ENCODE results near the gene WASHC1.
"Not testable (repeated sequence)": the region's sequence is repeated elsewhere in the genome, so short reads cannot be mapped to it uniquely, and the experiment has no call there.

DNA sequence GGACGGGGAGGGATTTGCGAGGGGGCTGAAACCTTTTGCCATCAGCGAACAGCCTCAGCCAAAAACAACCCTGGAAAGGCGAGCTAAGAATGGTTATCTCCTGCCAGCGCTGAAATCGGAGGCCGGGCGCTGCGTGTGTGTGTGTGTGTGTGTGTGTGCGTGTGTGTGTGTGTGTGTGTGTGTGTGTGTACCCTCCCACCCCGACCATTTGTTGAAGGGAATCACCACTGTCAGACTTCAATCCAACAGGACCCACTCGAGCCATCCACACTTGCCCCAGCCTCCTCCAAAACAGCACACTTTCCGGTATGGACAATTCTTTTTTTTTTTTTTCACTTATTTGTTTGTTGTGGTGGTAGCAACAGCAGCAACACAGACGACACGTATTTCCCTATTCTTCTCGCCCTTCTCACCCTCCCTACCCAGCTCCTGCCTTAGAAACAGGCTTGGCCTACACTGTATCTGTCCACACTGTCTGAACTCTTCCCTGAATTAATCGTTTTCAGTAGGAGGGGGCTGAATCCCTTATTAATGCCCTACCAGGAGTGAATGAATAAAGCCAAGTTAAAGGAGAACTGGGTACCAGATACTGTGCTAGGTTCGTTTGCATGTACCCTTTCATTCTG, 44.8 kb upstream of the WASHC1 start:
- TF ChIP-seq, protein P1, sequence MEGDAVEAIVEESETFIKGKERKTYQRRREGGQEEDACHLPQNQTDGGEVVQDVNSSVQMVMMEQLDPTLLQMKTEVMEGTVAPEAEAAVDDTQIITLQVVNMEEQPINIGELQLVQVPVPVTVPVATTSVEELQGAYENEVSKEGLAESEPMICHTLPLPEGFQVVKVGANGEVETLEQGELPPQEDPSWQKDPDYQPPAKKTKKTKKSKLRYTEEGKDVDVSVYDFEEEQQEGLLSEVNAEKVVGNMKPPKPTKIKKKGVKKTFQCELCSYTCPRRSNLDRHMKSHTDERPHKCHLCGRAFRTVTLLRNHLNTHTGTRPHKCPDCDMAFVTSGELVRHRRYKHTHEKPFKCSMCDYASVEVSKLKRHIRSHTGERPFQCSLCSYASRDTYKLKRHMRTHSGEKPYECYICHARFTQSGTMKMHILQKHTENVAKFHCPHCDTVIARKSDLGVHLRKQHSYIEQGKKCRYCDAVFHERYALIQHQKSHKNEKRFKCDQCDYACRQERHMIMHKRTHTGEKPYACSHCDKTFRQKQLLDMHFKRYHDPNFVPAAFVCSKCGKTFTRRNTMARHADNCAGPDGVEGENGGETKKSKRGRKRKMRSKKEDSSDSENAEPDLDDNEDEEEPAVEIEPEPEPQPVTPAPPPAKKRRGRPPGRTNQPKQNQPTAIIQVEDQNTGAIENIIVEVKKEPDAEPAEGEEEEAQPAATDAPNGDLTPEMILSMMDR (IDR thresholded peaks at IDR 0.05) = not testable (repeated sequence)
- not testable (repeated sequence) for TF ChIP-seq POLR2A (IDR thresholded peaks at IDR 0.05)
